Endothelial cell (in vitro differentiated cells): Measurements from ENCODE around the gene FEN1. TPM values are rescaled to one million over a fixed set of nuclear protein-coding genes. Genes with fewer than 3 reads are reported as not detected.

Experiments used
- DNase-seq: peaks from one replicate; pipeline ENCODE4 v3.0.0; 2021; ENCODE audit warnings: low spot score
- H3K27ac Mint-ChIP-seq: one replicate; pipeline ENCODE4 v1.8.0; 2021; ENCODE audit warnings: mixed read lengths, inconsistent platforms; ENCODE audit not compliant: unreplicated experiment
- H3K27me3 Mint-ChIP-seq: one replicate; pipeline ENCODE4 v1.8.0; 2021; ENCODE audit warnings: mild to moderate bottlenecking, moderate library complexity, mixed read lengths, inconsistent platforms; ENCODE audit not compliant: unreplicated experiment
- H3K36me3 Mint-ChIP-seq: one replicate; pipeline ENCODE4 v1.8.0; 2021; ENCODE audit warnings: mild to moderate bottlenecking, low read depth, mixed read lengths, inconsistent platforms; ENCODE audit not compliant: unreplicated experiment
- H3K4me1 Mint-ChIP-seq: one replicate; pipeline ENCODE4 v1.8.0; 2021; ENCODE audit warnings: mild to moderate bottlenecking, mixed read lengths, inconsistent platforms; ENCODE audit not compliant: unreplicated experiment
- H3K4me3 Mint-ChIP-seq: one replicate; pipeline ENCODE4 v1.8.0; 2021; ENCODE audit warnings: mild to moderate bottlenecking, mixed read lengths, inconsistent platforms; ENCODE audit not compliant: unreplicated experiment
- H3K9me3 Mint-ChIP-seq: one replicate; pipeline ENCODE4 v1.8.0; 2021; ENCODE audit warnings: mixed read lengths, inconsistent platforms; ENCODE audit not compliant: unreplicated experiment
- CTCF ChIP-seq: fragments of 200-600 bp; sonication (generic); IDR thresholded peaks from one replicate; pipeline ENCODE4 v1.5.0; 2021; ENCODE audit warnings: antibody characterized with exemption; ENCODE audit not compliant: unreplicated experiment
- total RNA-seq: library from RNA; stranded (reverse); fragmentation: NEBNext Ultra II Directional; extraction: Animal tissue kit (Norgen Biotek cat#: 25700); gene quantifications from one replicate; pipeline ENCODE4 v1.2.1, GENCODE V29; 2021; ENCODE audit not compliant: unreplicated experiment

The FEN1 gene
- total RNA-seq, 1 donor from 2014 or later = 22.0 TPM

- H3K27ac Mint-ChIP-seq = no peak overlapping the region
- DNase-seq = no peak
- no peaks in the 10 kb centered on the region for H3K9me3 Mint-ChIP-seq
- no peak overlapping the region for H3K4me3 Mint-ChIP-seq
- no peaks in the 10 kb centered on the region for H3K4me1 Mint-ChIP-seq
- H3K27me3 Mint-ChIP-seq = peaks cover 5% of the 10 kb centered on the region
- TF ChIP-seq CTCF = no peak
- peaks cover 7% of the 10 kb centered on the region for H3K36me3 Mint-ChIP-seq
Measured at GRCh38 chr11:61781585-61781984, 11.1 kb upstream of the FEN1 start.

DNA sequence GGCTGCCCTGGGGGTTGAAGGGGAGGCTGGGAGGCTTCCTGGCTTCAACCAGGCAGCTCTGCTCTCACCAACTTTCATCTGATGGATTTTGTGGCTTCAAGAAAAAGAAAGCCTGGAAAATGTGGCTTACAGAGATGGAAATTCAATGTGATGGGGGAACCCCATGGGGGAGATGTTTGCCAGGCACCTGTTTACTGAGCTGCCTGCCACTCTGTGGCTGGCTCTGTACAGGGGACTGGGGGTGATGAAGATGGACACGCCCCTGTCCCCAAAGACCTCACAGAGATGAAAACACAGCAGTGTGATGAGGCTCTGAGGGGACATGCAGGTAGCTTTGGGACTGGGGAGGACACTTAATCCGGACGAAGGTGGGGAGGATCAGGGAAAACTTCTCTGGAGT is 10.4 kb upstream of the FEN1 start:
- no peak for TF ChIP-seq CTCF
- Mint-ChIP-seq H3K27me3 (peaks cover 5% of the 10 kb centered on the region), H3K4me1 (no peaks in the 10 kb centered on the region), H3K4me3 (no peak overlapping the region), H3K9me3 (no peaks in the 10 kb centered on the region), H3K36me3 (peaks cover 7% of the 10 kb centered on the region), H3K27ac (no peak overlapping the region)
- no peak for DNase-seq

- H3K36me3 Mint-ChIP-seq = peaks cover 7% of the 10 kb centered on the region
- DNase-seq = no peak
- H3K27ac Mint-ChIP-seq = no peak overlapping the region
- no peaks in the 10 kb centered on the region for H3K4me1 Mint-ChIP-seq
- H3K4me3 Mint-ChIP-seq = no peak overlapping the region
- no peak for TF ChIP-seq CTCF
- peaks cover 4% of the 10 kb centered on the region for H3K27me3 Mint-ChIP-seq
- H3K9me3 Mint-ChIP-seq = no peaks in the 10 kb centered on the region
Measured at GRCh38 chr11:61782841-61783240, 9.9 kb upstream of the FEN1 start.

DNA sequence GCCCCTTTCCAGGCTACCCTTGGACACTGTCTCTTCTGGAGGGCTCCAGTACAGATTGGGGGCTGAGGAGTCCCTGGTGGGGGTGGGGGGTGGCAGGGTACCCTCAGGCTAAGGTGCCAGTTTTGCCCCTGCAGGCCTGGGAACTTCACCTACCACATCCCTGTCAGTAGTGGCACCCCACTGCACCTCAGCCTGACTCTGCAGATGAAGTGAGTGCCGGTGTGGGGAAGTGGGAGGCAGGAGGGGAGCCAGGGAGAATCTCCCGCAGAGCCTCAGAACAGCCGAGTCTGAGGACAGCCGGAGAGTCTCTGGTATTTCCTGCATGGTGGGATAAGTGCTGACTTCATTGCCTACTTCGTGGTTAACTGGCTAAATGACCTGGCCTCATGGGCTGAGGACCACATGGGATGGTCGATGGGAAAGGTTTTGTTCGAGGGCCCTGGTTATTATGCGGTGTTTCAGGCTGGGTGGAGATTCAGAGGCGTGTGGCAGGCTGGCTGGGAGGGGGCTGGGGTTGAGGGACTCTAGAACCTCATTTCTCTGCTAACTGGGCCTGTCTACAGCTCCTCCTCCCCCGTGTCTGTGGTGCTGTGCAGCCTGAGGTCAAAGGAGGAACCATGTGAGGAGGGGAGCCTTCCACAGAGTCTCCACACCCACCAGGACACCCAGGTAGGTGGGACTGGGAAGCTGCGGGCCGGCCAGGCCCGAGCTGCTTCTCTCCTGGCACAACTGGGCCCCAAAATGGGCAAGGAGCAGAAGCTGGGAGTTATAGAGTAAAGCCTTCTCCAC is 8.8 kb upstream of the FEN1 start:
- Mint-ChIP-seq H3K27me3 (peaks cover 1% of the 10 kb centered on the region), H3K4me1 (no peaks in the 10 kb centered on the region), H3K9me3 (no peaks in the 10 kb centered on the region), H3K4me3 (no peak overlapping the region), H3K36me3 (peaks cover 14% of the 10 kb centered on the region), H3K27ac (no peak overlapping the region)
- TF ChIP-seq CTCF = no peak
- no peak for DNase-seq

DNA sequence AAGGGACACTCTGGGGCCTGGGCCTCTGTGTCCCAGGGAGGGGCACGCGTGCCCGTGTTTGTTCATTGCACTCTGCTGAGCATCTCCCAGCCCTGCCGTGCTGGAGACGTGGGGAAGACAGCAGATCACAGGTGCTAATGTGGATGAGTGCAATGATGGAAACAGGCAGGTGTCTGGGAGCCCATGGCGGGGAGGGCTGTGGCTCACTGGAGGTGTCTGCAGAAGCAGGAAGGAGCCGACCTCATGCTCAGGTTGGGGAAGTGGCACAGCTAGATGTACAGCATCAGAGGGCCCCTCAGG is 8.3 kb upstream of the FEN1 start:
- TF ChIP-seq CTCF = no peak
- H3K27ac Mint-ChIP-seq = no peak overlapping the region
- no peak for DNase-seq
- no peaks in the 10 kb centered on the region for H3K9me3 Mint-ChIP-seq
- no peaks in the 10 kb centered on the region for H3K4me1 Mint-ChIP-seq
- H3K36me3 Mint-ChIP-seq = peaks cover 14% of the 10 kb centered on the region
- H3K4me3 Mint-ChIP-seq = no peak overlapping the region
- peaks cover 1% of the 10 kb centered on the region for H3K27me3 Mint-ChIP-seq
